Astrocyte (in vitro differentiated cells and primary cell): ENCODE data around the gene IMMP2L. TPM values are rescaled to one million over a fixed set of nuclear protein-coding genes. Genes with fewer than 3 reads are reported as not detected.

ENCODE experiments used
- DNase-seq: peaks from one replicate; pipeline ENCODE4 v3.0.0-alpha.2; 2010; ENCODE audit warnings: low read depth
- FAIRE-seq: peaks from 2 replicates; lab custom pipeline; 2011; peaks lifted over from hg19 to GRCh38; lab: Jason Lieb, UNC
- H2AFZ ChIP-seq: 2 replicates; pipeline ENCODE4 v1.6.0; 2012; ENCODE audit warnings: low read depth, low read length, inconsistent platforms
- H3K27ac ChIP-seq: 2 replicates; pipeline ENCODE4 v1.5.1; 2011; ENCODE audit warnings: low read depth, low read length, inconsistent platforms
- H3K27me3 ChIP-seq: 2 replicates; pipeline ENCODE4 v1.6.0; 2011; ENCODE audit warnings: low read length, inconsistent platforms; ENCODE audit not compliant: insufficient read depth
- H3K36me3 ChIP-seq: 2 replicates; pipeline ENCODE4 v1.5.1; 2011; ENCODE audit warnings: low read length, inconsistent platforms; ENCODE audit not compliant: insufficient read depth
- H3K4me1 ChIP-seq: 2 replicates; pipeline ENCODE4 v1.5.1; 2011; ENCODE audit warnings: low read length, inconsistent platforms; ENCODE audit not compliant: insufficient read depth
- H3K4me2 ChIP-seq: 2 replicates; pipeline ENCODE4 v1.6.0; 2012; ENCODE audit warnings: low read length, inconsistent platforms
- H3K4me3 ChIP-seq: 2 replicates; pipeline ENCODE4 v1.5.1; 2011; ENCODE audit warnings: low read depth, mild to moderate bottlenecking, low read length, inconsistent platforms; ENCODE audit not compliant: insufficient read depth
- H3K79me2 ChIP-seq: 2 replicates; pipeline ENCODE4 v1.6.0; 2012; ENCODE audit warnings: mild to moderate bottlenecking, low read length, inconsistent platforms; ENCODE audit not compliant: insufficient read depth
- H3K9ac ChIP-seq: 2 replicates; pipeline ENCODE4 v1.6.0; 2012; ENCODE audit warnings: mild to moderate bottlenecking, low read length, inconsistent platforms
- H3K9me3 ChIP-seq: 2 replicates; pipeline ENCODE4 v1.5.1; 2012; ENCODE audit warnings: low read depth, mild to moderate bottlenecking, low read length, inconsistent platforms; ENCODE audit not compliant: insufficient read depth
- H4K20me1 ChIP-seq: 2 replicates; pipeline ENCODE4 v1.6.0; 2012; ENCODE audit warnings: low read length, inconsistent platforms; ENCODE audit not compliant: insufficient read depth
- H3K27ac Mint-ChIP-seq: one replicate; pipeline ENCODE4 v1.8.0; 2021; ENCODE audit warnings: mild to moderate bottlenecking, mixed read lengths; ENCODE audit not compliant: unreplicated experiment
- H3K27me3 Mint-ChIP-seq: one replicate; pipeline ENCODE4 v1.8.0; 2021; ENCODE audit warnings: low read depth, mixed read lengths; ENCODE audit not compliant: unreplicated experiment
- H3K36me3 Mint-ChIP-seq: one replicate; pipeline ENCODE4 v1.8.0; 2021; ENCODE audit warnings: low read depth, mixed read lengths; ENCODE audit not compliant: unreplicated experiment
- H3K4me1 Mint-ChIP-seq: one replicate; pipeline ENCODE4 v1.8.0; 2021; ENCODE audit warnings: low read depth, mixed read lengths; ENCODE audit not compliant: unreplicated experiment
- H3K4me3 Mint-ChIP-seq: one replicate; pipeline ENCODE4 v1.8.0; 2021; ENCODE audit warnings: mild to moderate bottlenecking, moderate library complexity, mixed read lengths; ENCODE audit not compliant: unreplicated experiment
- H3K9me3 Mint-ChIP-seq: one replicate; pipeline ENCODE4 v1.8.0; 2021; ENCODE audit warnings: mild to moderate bottlenecking, mixed read lengths; ENCODE audit not compliant: unreplicated experiment
- CTCF ChIP-seq: IDR thresholded peaks from 2 replicates; pipeline ENCODE4 v1.5.1; 2011; ENCODE audit warnings: low read depth, mild to moderate bottlenecking, inconsistent platforms, low read length, moderate library complexity; ENCODE audit not compliant: insufficient read depth
- EZH2 ChIP-seq: IDR thresholded peaks from 2 replicates; pipeline ENCODE4 v1.6.1; 2012; ENCODE audit warnings: mild to moderate bottlenecking, low read length, inconsistent platforms; ENCODE audit not compliant: insufficient read depth
- total RNA-seq: library from RNA; stranded (reverse); gene quantifications from 2 replicates; pipeline ENCODE4 v1.2.1, GENCODE V29; 2021

IMMP2L gene
- total RNA-seq, 1 donor from 2014 or later = 13.8 TPM

- Histone ChIP-seq H4K20me1 (no peaks in the 10 kb centered on the region), H3K9ac (no peak overlapping the region), H3K4me1 (no peaks in the 10 kb centered on the region), H3K79me2 (no peaks in the 10 kb centered on the region), H3K9me3 (no peaks in the 10 kb centered on the region), H3K27me3 (no peaks in the 10 kb centered on the region), H3K36me3 (no peaks in the 10 kb centered on the region), H2AFZ (no peak overlapping the region), H3K4me3 (no peak overlapping the region), H3K4me2 (no peak overlapping the region), H3K27ac (no peak overlapping the region)
- DNase-seq (peak; percentile 38), FAIRE-seq (peak; percentile 89)
- Mint-ChIP-seq H3K9me3 (no peaks in the 10 kb centered on the region), H3K27me3 (no peaks in the 10 kb centered on the region), H3K36me3 (no peaks in the 10 kb centered on the region), H3K4me3 (no peak overlapping the region), H3K4me1 (peaks cover 8% of the 10 kb centered on the region), H3K27ac (no peak overlapping the region)
- TF ChIP-seq CTCF (peak; percentile 90), EZH2 (no peak)
These were observed 75.7 kb downstream of the IMMP2L start for GRCh38 chr7:111486472-111487142.

- TF ChIP-seq CTCF (no peak), EZH2 (no peak)
- Mint-ChIP-seq H3K9me3 (no peaks in the 10 kb centered on the region), H3K27ac (no peak overlapping the region), H3K4me3 (no peak overlapping the region), H3K36me3 (no peaks in the 10 kb centered on the region), H3K27me3 (no peaks in the 10 kb centered on the region), H3K4me1 (peaks cover 8% of the 10 kb centered on the region)
- Histone ChIP-seq H3K79me2 (no peaks in the 10 kb centered on the region), H2AFZ (no peak overlapping the region), H3K9me3 (no peaks in the 10 kb centered on the region), H4K20me1 (no peaks in the 10 kb centered on the region), H3K9ac (no peak overlapping the region), H3K4me3 (no peak overlapping the region), H3K27me3 (no peaks in the 10 kb centered on the region), H3K36me3 (no peaks in the 10 kb centered on the region), H3K27ac (no peak overlapping the region), H3K4me1 (no peaks in the 10 kb centered on the region), H3K4me2 (no peak overlapping the region)
- DNase-seq (no peak), FAIRE-seq (no peak)
These were observed 76.5 kb downstream of the IMMP2L start for GRCh38 chr7:111485701-111486380.

- Histone ChIP-seq H3K79me2 (no peaks in the 10 kb centered on the region), H3K9me3 (no peaks in the 10 kb centered on the region), H3K4me1 (no peaks in the 10 kb centered on the region), H3K27me3 (no peaks in the 10 kb centered on the region), H3K4me3 (no peak overlapping the region), H3K4me2 (no peak overlapping the region), H3K36me3 (no peaks in the 10 kb centered on the region), H2AFZ (no peak overlapping the region), H4K20me1 (no peaks in the 10 kb centered on the region), H3K27ac (no peak overlapping the region), H3K9ac (no peak overlapping the region)
- H3K27me3 Mint-ChIP-seq = no peaks in the 10 kb centered on the region
- FAIRE-seq (no peak), DNase-seq (no peak)
- no peak overlapping the region for H3K27ac Mint-ChIP-seq
- TF ChIP-seq EZH2 (no peak), CTCF (no peak)
- H3K36me3 Mint-ChIP-seq = no peaks in the 10 kb centered on the region
- H3K4me3 Mint-ChIP-seq = no peak overlapping the region
- no peaks in the 10 kb centered on the region for H3K9me3 Mint-ChIP-seq
- H3K4me1 Mint-ChIP-seq = peaks cover 8% of the 10 kb centered on the region
These were observed 79.2 kb downstream of the IMMP2L start for GRCh38 chr7:111483078-111483477.
